GM21528 (cell line): Measurements from ENCODE around the gene WWC2.
"Not testable (repeated sequence)": the region's sequence is repeated elsewhere in the genome, so short reads cannot be mapped to it uniquely, and the experiment has no call there.

ENCODE experiments used
- ATAC-seq: cut with Tn5 transposase; IDR thresholded peaks from one replicate; pipeline ENCODE4 v1.9.1; 2021; ENCODE audit warnings: mild to moderate bottlenecking, moderate library complexity; ENCODE audit not compliant: unreplicated experiment, low FRiP score

Gene WWC2

DNA sequence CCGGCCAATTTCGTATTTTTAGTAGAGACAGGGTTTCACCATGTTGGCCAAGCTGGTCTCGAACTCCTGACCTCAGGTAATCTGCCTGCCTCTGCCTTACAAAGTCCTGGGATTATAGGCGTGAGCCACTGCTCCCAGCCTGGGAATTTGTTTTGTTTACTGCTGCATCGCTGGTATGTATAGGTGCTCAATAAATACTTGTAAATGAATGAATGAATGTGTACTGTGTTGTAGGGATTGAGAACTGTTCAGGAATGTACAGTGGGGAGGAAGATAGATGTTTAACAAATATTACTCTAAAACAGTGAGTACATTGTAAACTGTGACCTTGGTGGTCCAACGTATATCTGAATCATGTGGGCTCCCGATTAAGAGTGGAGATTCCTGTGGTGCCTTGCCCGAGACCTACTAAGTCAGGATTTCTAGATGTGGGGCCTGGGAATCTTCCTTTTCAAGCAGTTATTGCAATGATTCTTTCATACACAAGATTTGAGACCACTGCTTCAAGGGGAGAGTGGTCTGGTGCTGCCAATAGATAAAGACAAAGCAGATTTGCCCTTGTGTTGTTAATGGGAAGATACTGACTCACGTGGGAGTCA is 41.0 kb downstream of the WWC2 start:
- no peak for ATAC-seq

DNA sequence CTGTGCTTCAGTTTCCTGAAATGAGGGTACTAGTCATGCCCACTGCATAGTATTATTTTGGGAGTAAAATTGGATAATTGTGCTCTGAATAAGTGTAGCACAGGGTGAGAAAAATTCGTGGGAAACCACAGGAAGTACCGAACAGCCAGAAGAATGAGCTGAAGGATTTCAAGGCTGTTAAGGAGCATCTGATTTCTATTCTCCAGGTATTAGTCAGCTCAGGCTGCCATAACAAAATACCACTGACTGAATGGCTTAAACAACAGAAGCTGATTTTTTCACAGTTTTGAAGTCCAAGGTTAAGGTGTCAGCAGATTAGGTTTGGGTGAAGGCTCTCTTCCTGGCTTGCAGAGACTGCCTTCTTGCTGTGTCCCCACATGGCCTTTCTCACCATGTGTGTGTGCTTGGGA is 41.9 kb downstream of the WWC2 start:
- no peak for ATAC-seq

DNA sequence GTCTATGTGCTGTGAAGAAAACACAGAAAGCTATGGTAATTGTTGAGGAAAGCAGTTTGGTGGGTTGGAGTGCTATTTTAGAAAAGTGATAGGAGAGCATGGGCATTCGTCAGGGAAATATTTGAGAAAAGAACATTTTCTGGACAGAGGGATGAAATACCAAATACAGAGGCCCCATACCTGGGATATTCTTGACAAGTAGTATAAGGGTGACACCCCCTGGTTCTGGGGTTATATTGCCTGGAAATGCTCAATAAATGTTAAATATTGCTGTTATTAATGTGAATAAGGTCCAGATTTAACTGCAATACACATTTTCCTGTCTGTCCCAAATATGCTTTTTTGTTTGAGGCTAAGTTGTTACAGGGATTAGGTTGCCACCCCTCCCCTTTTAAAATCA is 42.9 kb downstream of the WWC2 start:
- no peak for ATAC-seq

DNA sequence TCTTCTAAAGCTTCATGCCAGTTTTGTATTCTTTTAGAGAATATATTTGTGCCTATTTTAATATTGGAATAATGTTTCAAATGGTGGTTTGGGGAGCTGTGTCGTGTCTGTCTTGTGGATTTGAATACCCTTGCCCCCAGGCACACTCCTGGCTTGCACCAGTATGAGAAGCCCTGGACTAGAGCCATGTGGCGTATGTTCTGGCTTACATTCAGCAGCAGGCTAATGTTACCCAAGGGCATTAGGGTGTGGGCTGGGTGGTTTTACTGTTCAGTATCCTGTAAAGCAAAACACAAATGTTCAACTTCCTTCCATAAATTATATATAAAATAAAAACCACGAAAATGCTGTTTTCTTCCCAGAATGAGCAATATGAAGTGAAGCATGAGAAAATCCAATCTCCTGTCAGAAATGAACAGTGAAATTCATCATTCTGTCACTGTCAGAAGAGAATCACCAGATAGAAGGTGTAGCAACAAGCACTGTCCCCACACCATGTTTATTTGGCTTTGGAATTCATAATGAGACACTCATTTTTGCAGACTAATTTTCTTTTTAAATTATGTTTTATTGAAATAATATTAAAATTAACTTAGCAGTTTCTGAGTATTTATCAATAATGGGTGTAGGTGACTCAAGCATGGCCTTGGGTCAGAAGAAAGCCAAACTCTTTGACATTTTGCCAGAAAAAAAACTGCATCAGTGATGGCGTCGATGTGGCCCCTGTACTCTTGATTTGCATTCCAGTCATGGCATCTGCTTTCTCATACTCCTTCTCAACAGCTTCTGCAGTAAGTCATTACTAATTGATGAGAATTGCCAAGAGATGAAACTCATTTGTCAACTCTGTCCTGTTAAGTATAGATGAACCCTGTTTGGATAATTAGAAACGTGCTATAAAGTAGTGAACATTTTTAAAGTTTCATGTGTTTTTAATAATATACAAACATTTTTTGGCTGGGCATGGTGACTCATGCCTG is 43.8 kb downstream of the WWC2 start:
- no peak for ATAC-seq

DNA sequence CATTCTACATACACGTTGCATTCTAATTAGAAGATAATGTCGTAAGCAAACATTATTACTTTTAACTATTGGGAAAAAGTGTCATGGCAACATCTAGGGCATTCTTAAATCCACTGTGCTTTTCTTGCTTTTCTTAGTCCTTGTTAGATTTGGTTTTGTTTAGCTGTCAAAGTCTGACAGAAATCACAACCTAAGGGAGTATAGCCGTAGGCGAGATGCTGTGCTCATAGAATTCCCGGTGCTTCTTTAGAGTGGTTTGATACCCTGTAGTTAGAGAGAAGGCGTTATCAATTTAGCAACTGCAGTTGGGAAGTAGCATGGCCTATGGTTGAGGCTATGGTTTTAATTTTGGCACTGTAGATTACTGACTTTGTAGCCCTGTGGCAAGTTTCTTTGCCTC is 45.7 kb downstream of the WWC2 start:
- no peak for ATAC-seq

DNA sequence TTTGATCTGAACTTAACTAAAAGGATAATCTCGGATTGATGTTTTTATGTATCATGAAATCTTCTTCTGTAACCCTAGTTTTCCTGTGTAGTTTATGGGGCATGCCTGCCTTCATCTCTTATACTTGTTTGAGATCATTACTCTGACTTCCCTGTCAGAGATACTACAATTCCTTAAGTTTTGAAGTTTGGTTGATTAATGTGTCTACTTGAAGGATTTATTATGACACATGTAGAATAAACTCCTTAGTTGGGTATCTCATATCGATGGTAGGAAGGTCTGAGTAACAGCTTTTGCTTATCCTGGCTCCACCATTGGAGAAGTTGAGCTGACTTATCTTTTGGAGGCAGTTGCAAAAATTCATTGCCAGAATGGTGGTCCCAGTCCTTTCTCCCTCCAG is 46.7 kb downstream of the WWC2 start:
- no peak for ATAC-seq

GRCh38 chr4:183146478-183146877 is 47.4 kb downstream of the WWC2 start:
- no peak for ATAC-seq

DNA sequence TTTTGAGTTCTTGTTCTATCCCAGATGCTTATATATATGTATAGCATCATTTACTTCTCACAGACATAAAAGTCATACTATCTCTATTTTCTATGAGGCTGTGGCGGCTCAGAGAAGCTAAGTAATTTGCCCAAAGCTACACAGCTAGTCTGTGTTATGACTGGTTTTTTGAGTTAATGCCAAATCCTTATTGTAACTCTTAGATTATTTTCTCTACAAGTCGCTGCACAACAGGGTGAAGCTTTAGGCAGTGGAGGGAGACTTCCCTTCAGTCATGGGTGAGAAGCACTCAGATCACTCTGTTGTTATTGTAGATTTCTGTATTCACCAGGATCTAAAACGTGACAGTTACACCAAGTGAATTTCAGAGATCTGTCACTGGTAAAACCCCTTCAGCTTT is 48.1 kb downstream of the WWC2 start:
- no peak for ATAC-seq

GRCh38 chr4:183147983-183148382 is 48.9 kb downstream of the WWC2 start:
- ATAC-seq = no peak

GRCh38 chr4:183149616-183150539 is 50.8 kb downstream of the WWC2 start:
- ATAC-seq = no peak

- ATAC-seq = not testable (repeated sequence)
Measured at GRCh38 chr4:183150664-183151063, 51.6 kb downstream of the WWC2 start.

DNA sequence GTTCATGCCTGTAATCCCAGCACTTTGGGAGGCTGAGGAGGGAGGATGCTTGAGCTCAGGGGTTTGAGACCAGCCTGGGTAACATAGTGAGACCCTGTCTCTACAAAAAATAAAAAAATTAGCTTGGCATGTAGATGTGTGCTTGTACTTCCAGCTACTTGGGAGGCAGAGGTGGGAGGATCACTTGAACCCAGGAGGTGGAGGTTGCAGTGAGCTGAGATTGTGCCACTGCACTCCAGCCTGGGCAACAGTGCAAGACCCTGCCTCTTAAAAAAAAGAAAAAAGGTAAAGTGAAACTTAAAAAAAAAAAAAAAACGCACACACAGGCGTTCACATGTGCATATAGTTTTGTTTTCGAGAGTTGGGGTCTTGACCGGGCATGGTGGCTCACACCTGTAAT is 53.2 kb downstream of the WWC2 start:
- ATAC-seq = not testable (repeated sequence)

- no peak for ATAC-seq
Measured at GRCh38 chr4:183153190-183153916, 54.3 kb downstream of the WWC2 start.

GRCh38 chr4:183154701-183155391 is 55.8 kb downstream of the WWC2 start:
- no peak for ATAC-seq

GRCh38 chr4:183155450-183156184 is 56.6 kb downstream of the WWC2 start:
- no peak for ATAC-seq

GRCh38 chr4:183157215-183157614 is 58.2 kb downstream of the WWC2 start:
- ATAC-seq = no peak

DNA sequence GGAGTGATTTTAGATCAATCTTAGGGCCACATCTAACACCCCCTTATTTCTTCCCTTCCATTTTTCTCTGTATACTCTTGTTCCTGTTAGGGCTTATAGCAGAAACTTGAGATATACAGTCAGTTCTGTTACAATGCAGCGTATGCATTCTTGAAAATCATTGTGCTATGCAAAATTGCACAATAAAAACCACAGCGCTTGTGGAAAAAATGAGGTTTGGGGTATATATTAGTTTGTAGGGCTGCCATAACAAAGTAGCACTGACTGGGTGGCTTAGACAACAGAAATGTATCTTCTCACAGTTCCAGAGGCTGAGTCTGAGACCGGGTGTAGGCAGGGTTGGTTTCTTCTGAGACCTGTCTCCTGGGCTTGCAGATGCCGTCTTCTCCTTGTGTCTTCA is 59.0 kb downstream of the WWC2 start:
- no peak for ATAC-seq

DNA sequence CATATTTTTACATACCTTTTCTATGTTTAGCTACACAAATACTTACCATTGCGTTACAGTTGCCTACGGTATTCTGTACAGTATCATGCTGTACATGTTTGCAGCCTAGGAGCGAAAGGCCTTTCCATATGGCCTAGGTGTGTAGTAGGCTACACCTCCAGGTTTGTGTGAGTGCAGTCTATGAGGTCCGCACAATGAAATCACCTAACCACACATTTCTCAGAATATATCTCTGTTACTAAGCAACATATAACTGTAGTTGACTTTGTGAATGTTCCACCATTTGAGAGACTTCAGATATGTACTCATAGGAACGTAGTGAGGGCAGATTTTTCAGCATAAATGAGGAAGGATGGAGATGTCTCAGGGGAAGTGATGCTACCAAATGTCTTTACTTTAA is 62.6 kb downstream of the WWC2 start:
- no peak for ATAC-seq

- no peak for ATAC-seq
Measured at GRCh38 chr4:183163135-183163534, 64.1 kb downstream of the WWC2 start.
